HEK293 (cell line): Measurements from ENCODE around the gene UNC13A.

Experiments
- CTCF ChIA-PET: fragments of 350-600 bp; formaldehyde crosslinking; extraction: SDS; loops from one replicate; lab custom pipeline; 2021; ENCODE audit warnings: antibody characterized with exemption; lab: Yijun Ruan, JAX
- POLR2A ChIA-PET: fragments of 300-600 bp; formaldehyde crosslinking; extraction: SDS; loops from one replicate; lab custom pipeline; 2020; ENCODE audit warnings: antibody characterized with exemption, inconsistent platforms; lab: Yijun Ruan, JAX
- H3K27ac ChIP-seq: fragments of 200-500 bp; sonication (Bioruptor generic); 2 replicates; pipeline ENCODE4 v1.5.1; 2014; ENCODE audit warnings: low read depth, low read length, control low read depth, inconsistent platforms; ENCODE audit errors: extremely low read depth
- H3K36me3 ChIP-seq, 2 experiments: fragments of 200-500 bp in 1 of 2; sonication (Bioruptor generic) in 1 of 2; 1 replicate in 1 of 2; 2 replicates in 1 of 2; pipeline ENCODE4 v1.5.1; 2014 to 2017; ENCODE audit warnings: inconsistent platforms in 2 of 2, low read length in 2 of 2; ENCODE audit not compliant: control insufficient read depth in 2 of 2, insufficient read depth in 1 of 2
- H3K4me1 ChIP-seq: fragments of 200-500 bp; sonication (Bioruptor generic); 2 replicates; pipeline ENCODE4 v1.5.1; 2014; ENCODE audit warnings: mild to moderate bottlenecking, low read length, inconsistent platforms; ENCODE audit not compliant: control insufficient read depth, insufficient read depth
- H3K4me3 ChIP-seq: 2 replicates; pipeline ENCODE4 v1.5.1; 2011; ENCODE audit warnings: low read depth, mild to moderate bottlenecking, control low read depth, low read length, moderate library complexity
- H3K9me3 ChIP-seq: fragments of 200-500 bp; sonication (Bioruptor generic); 2 replicates; pipeline ENCODE4 v1.5.1; 2014; ENCODE audit warnings: low read depth, low read length, inconsistent platforms; ENCODE audit not compliant: control insufficient read depth, insufficient read depth
- PRDM4 ChIP-seq: fragments of 450-650 bp; formaldehyde crosslinking; IDR thresholded peaks from 2 replicates; pipeline ENCODE4 v1.5.1; 2017; ENCODE audit warnings: missing biosample characterization, missing genetic modification characterization
- WT1 ChIP-seq: fragments of 450-650 bp; formaldehyde crosslinking; IDR thresholded peaks from 2 replicates; pipeline ENCODE4 v1.5.1; 2016; ENCODE audit warnings: missing biosample characterization, missing genetic modification characterization
- ZBTB7A ChIP-seq: fragments of 450-650 bp; formaldehyde crosslinking; IDR thresholded peaks from 2 replicates; pipeline ENCODE4 v1.5.1; 2016; ENCODE audit warnings: low read depth, missing biosample characterization, missing genetic modification characterization
- ZNF18 ChIP-seq: fragments of 450-650 bp; formaldehyde crosslinking; IDR thresholded peaks from 2 replicates; pipeline ENCODE4 v1.5.1; 2016; ENCODE audit warnings: missing biosample characterization, missing genetic modification characterization
- ZNF398 ChIP-seq: fragments of 450-650 bp; formaldehyde crosslinking; IDR thresholded peaks from 2 replicates; pipeline ENCODE4 v1.5.1; 2017; ENCODE audit warnings: missing biosample characterization, missing genetic modification characterization
- ZNF449 ChIP-seq: fragments of 450-650 bp; formaldehyde crosslinking; IDR thresholded peaks from 2 replicates; pipeline ENCODE4 v1.5.1; 2017; ENCODE audit warnings: missing biosample characterization, mild to moderate bottlenecking, missing genetic modification characterization, moderate library complexity
- ZNF513 ChIP-seq: fragments of 450-650 bp; IDR thresholded peaks from 2 replicates; pipeline ENCODE4 v1.5.1; 2018; ENCODE audit warnings: missing biosample characterization, missing genetic modification characterization
- ZNF544 ChIP-seq: fragments of 450-650 bp; formaldehyde crosslinking; IDR thresholded peaks from 2 replicates; pipeline ENCODE4 v1.5.0; 2017; ENCODE audit warnings: missing biosample characterization, missing genetic modification characterization
- ZNF548 ChIP-seq: fragments of 450-650 bp; formaldehyde crosslinking; IDR thresholded peaks from 2 replicates; pipeline ENCODE4 v1.5.1; 2016; ENCODE audit warnings: missing biosample characterization, missing genetic modification characterization
- ZNF670 ChIP-seq: fragments of 450-650 bp; formaldehyde crosslinking; IDR thresholded peaks from 2 replicates; pipeline ENCODE4 v1.5.1; 2016; ENCODE audit warnings: missing biosample characterization, missing genetic modification characterization, low read depth
- TF ChIP-seq, protein P1 (sequence below): fragments of 450-650 bp; formaldehyde crosslinking; IDR thresholded peaks from 2 replicates; pipeline ENCODE4 v1.5.1; 2016; ENCODE audit warnings: missing biosample characterization, missing genetic modification characterization, low read depth
- TF ChIP-seq, protein P2 (sequence below): fragments of 450-650 bp; formaldehyde crosslinking; IDR thresholded peaks from 2 replicates; pipeline ENCODE4 v1.5.1; 2016; ENCODE audit warnings: missing biosample characterization, missing genetic modification characterization

The UNC13A gene

GRCh38 chr19:17718947-17719711 is 31.0 kb upstream of the UNC13A start, which contains the start of gene MAP1S (continued):
- TF ChIP-seq, protein P1, sequence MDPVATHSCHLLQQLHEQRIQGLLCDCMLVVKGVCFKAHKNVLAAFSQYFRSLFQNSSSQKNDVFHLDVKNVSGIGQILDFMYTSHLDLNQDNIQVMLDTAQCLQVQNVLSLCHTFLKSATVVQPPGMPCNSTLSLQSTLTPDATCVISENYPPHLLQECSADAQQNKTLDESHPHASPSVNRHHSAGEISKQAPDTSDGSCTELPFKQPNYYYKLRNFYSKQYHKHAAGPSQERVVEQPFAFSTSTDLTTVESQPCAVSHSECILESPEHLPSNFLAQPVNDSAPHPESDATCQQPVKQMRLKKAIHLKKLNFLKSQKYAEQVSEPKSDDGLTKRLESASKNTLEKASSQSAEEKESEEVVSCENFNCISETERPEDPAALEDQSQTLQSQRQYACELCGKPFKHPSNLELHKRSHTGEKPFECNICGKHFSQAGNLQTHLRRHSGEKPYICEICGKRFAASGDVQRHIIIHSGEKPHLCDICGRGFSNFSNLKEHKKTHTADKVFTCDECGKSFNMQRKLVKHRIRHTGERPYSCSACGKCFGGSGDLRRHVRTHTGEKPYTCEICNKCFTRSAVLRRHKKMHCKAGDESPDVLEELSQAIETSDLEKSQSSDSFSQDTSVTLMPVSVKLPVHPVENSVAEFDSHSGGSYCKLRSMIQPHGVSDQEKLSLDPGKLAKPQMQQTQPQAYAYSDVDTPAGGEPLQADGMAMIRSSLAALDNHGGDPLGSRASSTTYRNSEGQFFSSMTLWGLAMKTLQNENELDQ = no peak

- Histone ChIP-seq H3K36me3 (peaks cover 7 to 13% of the 10 kb centered on the region in 2 experiments; a peak in 2 of 3 replicates), H3K4me1 (peaks cover 6% of the 10 kb centered on the region), H3K27ac (peak overlapping the region; percentile 1; the same call in 1 of the 2 replicates), H3K9me3 (no peaks in the 10 kb centered on the region), H3K4me3 (peak overlapping the region; percentile 93)
- no peak for TF ChIP-seq ZNF548
- TF ChIP-seq ZNF398 = peak; percentile 57
- TF ChIP-seq WT1 = 0 out of 2 replicates have a peak, but pooled peaks have one; percentile 22
- CTCF ChIA-PET = interaction anchor here (0.6 to 1.4 kb wide), 4 partner anchors 17 to 223 kb away, joined by 3 to 8 read pairs (median 4); no protein-coding TSS in a partner anchor
- POLR2A ChIA-PET = interaction anchor here (0.7 to 3.0 kb wide), 7 partner anchors 13 to 207 kb away, joined by 3 to 10 read pairs (median 6); partner anchors contain the start of genes B3GNT3, PGLS and RPL18A
Measured at GRCh38 chr19:17718550-17718946, 30.4 kb upstream of the UNC13A start.

DNA sequence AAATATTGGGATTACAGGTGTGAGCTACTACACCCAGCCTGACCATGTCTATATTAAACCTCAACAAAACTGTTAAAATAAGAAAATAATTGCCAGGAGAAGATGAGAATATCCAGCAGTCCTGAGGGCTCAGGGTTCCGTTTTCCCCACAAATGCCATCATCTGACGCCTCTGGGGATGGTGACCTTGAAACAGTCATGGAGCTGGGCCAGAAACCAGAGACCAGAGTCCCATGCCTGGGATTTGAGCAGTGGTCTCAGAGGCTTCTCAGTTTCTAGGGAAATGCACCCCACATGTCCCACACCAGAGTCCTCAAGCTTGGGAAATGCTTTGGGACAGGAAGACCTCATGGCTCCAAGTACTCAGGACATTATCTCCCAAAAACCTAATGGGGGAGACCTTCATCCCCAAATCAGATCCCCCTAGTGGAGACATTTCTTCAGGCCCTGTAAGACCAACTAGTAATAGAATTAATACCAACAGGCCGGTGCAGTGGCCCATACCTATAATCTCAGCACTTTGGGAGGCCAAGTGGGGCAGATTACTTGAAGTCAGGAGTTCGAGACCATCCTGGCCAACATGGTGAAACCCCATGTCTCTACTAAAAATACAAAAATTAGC is 28.3 kb upstream of the UNC13A start:
- TF ChIP-seq, protein P2, sequence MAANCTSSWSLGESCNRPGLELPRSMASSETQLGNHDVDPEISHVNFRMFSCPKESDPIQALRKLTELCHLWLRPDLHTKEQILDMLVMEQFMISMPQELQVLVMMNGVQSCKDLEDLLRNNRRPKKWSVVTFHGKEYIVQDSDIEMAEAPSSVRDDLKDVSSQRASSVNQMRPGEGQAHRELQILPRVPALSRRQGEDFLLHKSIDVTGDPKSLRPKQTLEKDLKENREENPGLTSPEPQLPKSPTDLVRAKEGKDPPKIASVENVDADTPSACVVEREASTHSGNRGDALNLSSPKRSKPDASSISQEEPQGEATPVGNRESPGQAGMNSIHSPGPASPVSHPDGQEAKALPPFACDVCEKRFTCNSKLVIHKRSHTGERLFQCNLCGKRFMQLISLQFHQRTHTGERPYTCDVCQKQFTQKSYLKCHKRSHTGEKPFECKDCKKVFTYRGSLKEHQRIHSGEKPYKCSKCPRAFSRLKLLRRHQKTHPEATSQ (tag by site-specific recombination) = no peak
- TF ChIP-seq PRDM4 = peak; percentile 94
- TF ChIP-seq, all 188 proteins: peak for 1
- Histone ChIP-seq H3K9me3 (no peaks in the 10 kb centered on the region), H3K4me1 (peaks cover 6% of the 10 kb centered on the region), H3K36me3 (peaks cover 0 to 2% of the 10 kb centered on the region in 2 experiments; a peak in 1 of 3 replicates), H3K27ac (no peak overlapping the region), H3K4me3 (no peak overlapping the region)
- POLR2A ChIA-PET = interaction anchor here (1.0 kb wide), 1 partner anchor 50 kb away, joined by 3 read pairs; no protein-coding TSS in a partner anchor
- CTCF ChIA-PET = interaction anchor here (0.5 to 3.0 kb wide), 4 partner anchors 11 to 310 kb away, joined by 3 to 13 read pairs (median 5); no protein-coding TSS in a partner anchor

DNA sequence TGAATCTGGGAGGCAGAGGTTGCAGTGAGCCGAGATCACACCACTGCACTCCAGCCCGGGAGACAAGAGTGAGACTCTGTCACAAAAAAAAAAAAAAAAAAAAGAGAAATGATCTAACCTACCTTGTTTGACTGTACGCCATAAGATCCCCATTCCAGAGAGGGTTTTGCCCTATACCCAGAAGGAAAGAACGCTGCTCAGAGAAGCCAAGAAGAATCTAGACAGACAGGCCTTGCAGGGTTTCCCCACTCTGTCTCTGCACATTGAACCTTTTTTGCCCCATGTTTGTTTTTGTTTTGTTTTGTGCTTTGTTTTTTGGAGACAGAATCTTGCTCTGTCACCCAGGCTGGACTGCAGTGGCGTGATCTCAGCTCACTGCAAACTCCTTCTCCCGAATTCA is 23.7 kb upstream of the UNC13A start:
- no peaks in the 10 kb centered on the region for H3K4me1 ChIP-seq
- no peaks in the 10 kb centered on the region for H3K36me3 ChIP-seq
- H3K9me3 ChIP-seq = no peaks in the 10 kb centered on the region
- ChIA-PET CTCF (interaction anchor here (0.6 kb wide), 1 partner anchor 92 kb away, joined by 3 read pairs; no protein-coding TSS in a partner anchor), POLR2A (no interaction called here)
- no peak overlapping the region for H3K27ac ChIP-seq
- H3K4me3 ChIP-seq = no peak overlapping the region
- TF ChIP-seq ZNF670 = no peak
- TF ChIP-seq ZNF544 (tag by site-specific recombination) = no peak
- no peak for TF ChIP-seq ZBTB7A (tag by site-specific recombination)
- TF ChIP-seq ZNF449 = no peak
- TF ChIP-seq ZNF18 = no peak
- no peak for TF ChIP-seq ZNF513 (tag by site-specific recombination)
